Measurements from ENCODE around the gene P2RY2.

Gene P2RY2

GRCh38 chr11:73225851-73226250 lies 7.8 kb downstream of the P2RY2 start:
- no peak for TF ChIP-seq CTCF (IDR thresholded peaks at IDR 0.05; ENCODE audit: low read depth, low read length)
- no peaks in the 10 kb centered on the region for H3K27me3 ChIP-seq
- H3K4me1 ChIP-seq: no peaks in the 10 kb centered on the region
- no peak overlapping the region for H3K4me3 ChIP-seq (ENCODE audit: low read depth, low read length)
- no peaks in the 10 kb centered on the region for H3K9me3 ChIP-seq
- no peak for DNase-seq
- no peaks in the 10 kb centered on the region for H3K36me3 ChIP-seq

- Histone ChIP-seq H3K4me1 (no peaks in the 10 kb centered on the region), H3K36me3 (no peaks in the 10 kb centered on the region), H3K9me3 (no peaks in the 10 kb centered on the region), H3K27me3 (no peaks in the 10 kb centered on the region), H3K4me3 (ENCODE audit: low read depth, low read length) (no peak overlapping the region)
- TF ChIP-seq CTCF (IDR thresholded peaks at IDR 0.05; ENCODE audit: low read depth, low read length): no peak
- DNase-seq: no peak
Measured at GRCh38 chr11:73226297-73227006, 8.4 kb downstream of the P2RY2 start.

GRCh38 chr11:73227571-73228211 lies 9.6 kb downstream of the P2RY2 start:
- TF ChIP-seq CTCF (IDR thresholded peaks at IDR 0.05; ENCODE audit: low read depth, low read length): no peak
- Histone ChIP-seq H3K27me3 (no peaks in the 10 kb centered on the region), H3K4me3 (ENCODE audit: low read depth, low read length) (no peak overlapping the region), H3K4me1 (no peaks in the 10 kb centered on the region), H3K36me3 (no peaks in the 10 kb centered on the region), H3K9me3 (no peaks in the 10 kb centered on the region)
- no peak for DNase-seq

- peak; percentile 2 for DNase-seq
- Histone ChIP-seq H3K27me3 (no peaks in the 10 kb centered on the region), H3K4me1 (no peaks in the 10 kb centered on the region), H3K4me3 (ENCODE audit: low read depth, low read length) (no peak overlapping the region), H3K36me3 (no peaks in the 10 kb centered on the region), H3K9me3 (no peaks in the 10 kb centered on the region)
- no peak for TF ChIP-seq CTCF (IDR thresholded peaks at IDR 0.05; ENCODE audit: low read depth, low read length)
Measured at GRCh38 chr11:73228268-73229134, 10.4 kb downstream of the P2RY2 start.

- H3K9me3 ChIP-seq: no peaks in the 10 kb centered on the region
- TF ChIP-seq CTCF (IDR thresholded peaks at IDR 0.05; ENCODE audit: low read depth, low read length): no peak
- H3K36me3 ChIP-seq: no peaks in the 10 kb centered on the region
- H3K27me3 ChIP-seq: no peaks in the 10 kb centered on the region
- no peaks in the 10 kb centered on the region for H3K4me1 ChIP-seq
- H3K4me3 ChIP-seq (ENCODE audit: low read depth, low read length): no peak overlapping the region
- peak; percentile 6 for DNase-seq
Measured at GRCh38 chr11:73229321-73229895, 11.3 kb downstream of the P2RY2 start.
